Stimulated activated CD4-positive, alpha-beta T cell treated with anti-CD3 and anti-CD28 coated beads, Interleukin-2, amount 100 ng/mL, for 4 hours (primary cell): ENCODE measurements around the gene SLC66A3.
A peak's percentile ranks its signal among the peaks of the same experiment; 100 is the strongest.

Experiments
- DNase-seq: peaks from one replicate; pipeline ENCODE4 v3.0.0-alpha.2; 2020; ENCODE audit warnings: low read depth

Gene SLC66A3

GRCh38 chr2:11155381-11156035 is at the start of gene SLC66A3:
TSS of gene SLC66A3 (plus strand) at chr2:11155467. CDS start at chr2:11155547, 80 bp downstream.
- DNase-seq, result no peak

- no peak for DNase-seq
These were observed 46.3 kb upstream of the SLC66A3 start for GRCh38 chr2:11109002-11109401.

- DNase-seq, result no peak
These were observed 42.3 kb upstream of the SLC66A3 start for GRCh38 chr2:11112870-11113428.

- no peak for DNase-seq
These were observed 37.5 kb upstream of the SLC66A3 start for GRCh38 chr2:11117776-11118175.

- no peak for DNase-seq
These were observed 36.5 kb upstream of the SLC66A3 start for GRCh38 chr2:11118761-11119160.

GRCh38 chr2:11121099-11121822 is 34.0 kb upstream of the SLC66A3 start:
- no peak for DNase-seq

GRCh38 chr2:11121823-11122155 is 33.5 kb upstream of the SLC66A3 start:
- no peak for DNase-seq

- no peak for DNase-seq
These were observed 32.9 kb upstream of the SLC66A3 start for GRCh38 chr2:11122380-11122779.

GRCh38 chr2:11123001-11123809 is 32.1 kb upstream of the SLC66A3 start:
- DNase-seq, result no peak

GRCh38 chr2:11123856-11124759 is 31.2 kb upstream of the SLC66A3 start:
- peak; percentile 22 for DNase-seq

- no peak for DNase-seq
These were observed 30.6 kb upstream of the SLC66A3 start for GRCh38 chr2:11124760-11125068.

GRCh38 chr2:11127761-11128160 is 27.5 kb upstream of the SLC66A3 start:
- no peak for DNase-seq

- DNase-seq, result no peak
These were observed 26.9 kb upstream of the SLC66A3 start for GRCh38 chr2:11128243-11128951.

GRCh38 chr2:11129598-11130449 is 25.4 kb upstream of the SLC66A3 start:
- DNase-seq, result peak; percentile 84

- DNase-seq, result no peak
These were observed 23.9 kb upstream of the SLC66A3 start for GRCh38 chr2:11131166-11131920.

- no peak for DNase-seq
These were observed 23.1 kb upstream of the SLC66A3 start for GRCh38 chr2:11132036-11132671.

GRCh38 chr2:11133238-11133935 is 21.9 kb upstream of the SLC66A3 start:
- no peak for DNase-seq

- DNase-seq, result no peak
These were observed 21.3 kb upstream of the SLC66A3 start for GRCh38 chr2:11133936-11134320.
